Activated naive CD8-positive, alpha-beta T cell treated with anti-CD3 and anti-CD28 coated beads for 36 hours (primary cell): ENCODE results near the gene MAPK6. TPM values are rescaled to one million over a fixed set of nuclear protein-coding genes. Genes with fewer than 3 reads are reported as not detected.

Source experiments
- DNase-seq: peaks from one replicate; pipeline ENCODE4 v3.0.0; 2021
- H3K27ac Mint-ChIP-seq: one replicate; pipeline ENCODE4 v1.8.0; 2022; ENCODE audit warnings: mild to moderate bottlenecking, moderate library complexity, mixed read lengths
- H3K27me3 Mint-ChIP-seq: one replicate; pipeline ENCODE4 v1.8.0; 2022; ENCODE audit warnings: mild to moderate bottlenecking, mixed read lengths
- H3K36me3 Mint-ChIP-seq: one replicate; pipeline ENCODE4 v1.8.0; 2021; ENCODE audit warnings: mild to moderate bottlenecking, mixed read lengths
- H3K4me1 Mint-ChIP-seq: one replicate; pipeline ENCODE4 v1.8.0; 2021; ENCODE audit warnings: mixed read lengths
- H3K4me3 Mint-ChIP-seq: one replicate; pipeline ENCODE4 v1.8.0; 2022; ENCODE audit warnings: mild to moderate bottlenecking, moderate library complexity, mixed read lengths
- H3K9me3 Mint-ChIP-seq: one replicate; pipeline ENCODE4 v1.8.0; 2022; ENCODE audit warnings: mixed read lengths
- total RNA-seq, 2 experiments: library from RNA; stranded (reverse); gene quantifications; one replicate each; pipeline ENCODE4 v1.2.3, GENCODE V29; 2021

MAPK6 gene
- total RNA-seq, 2 experiments from 2014 or later = 52.6 to 53.5 TPM

- H3K4me1 Mint-ChIP-seq = peaks cover 33% of the 10 kb centered on the region
- peaks cover 4% of the 10 kb centered on the region for H3K9me3 Mint-ChIP-seq
- DNase-seq = peak; percentile 18
- H3K4me3 Mint-ChIP-seq = no peak overlapping the region
- no peaks in the 10 kb centered on the region for H3K36me3 Mint-ChIP-seq
- H3K27ac Mint-ChIP-seq = peak overlapping the region; percentile 67
- no peaks in the 10 kb centered on the region for H3K27me3 Mint-ChIP-seq
These were observed 13.0 kb upstream of the MAPK6 start for GRCh38 chr15:52005748-52006701.

- no peak for DNase-seq
- peaks cover 4% of the 10 kb centered on the region for H3K9me3 Mint-ChIP-seq
- peak overlapping the region; percentile 29 for H3K27ac Mint-ChIP-seq
- no peaks in the 10 kb centered on the region for H3K27me3 Mint-ChIP-seq
- H3K4me1 Mint-ChIP-seq = peaks cover 36% of the 10 kb centered on the region
- no peak overlapping the region for H3K4me3 Mint-ChIP-seq
- H3K36me3 Mint-ChIP-seq = no peaks in the 10 kb centered on the region
These were observed 12.2 kb upstream of the MAPK6 start for GRCh38 chr15:52006702-52007340.

- Mint-ChIP-seq H3K4me1 (peaks cover 40% of the 10 kb centered on the region), H3K4me3 (no peak overlapping the region), H3K36me3 (no peaks in the 10 kb centered on the region), H3K27me3 (no peaks in the 10 kb centered on the region), H3K9me3 (peaks cover under 1% of the 10 kb centered on the region), H3K27ac (peak overlapping the region; percentile 62)
- DNase-seq = no peak
These were observed 10.7 kb upstream of the MAPK6 start for GRCh38 chr15:52008359-52008697.

GRCh38 chr15:52008698-52009434 is 10.2 kb upstream of the MAPK6 start:
- Mint-ChIP-seq H3K4me3 (no peak overlapping the region), H3K27ac (peak overlapping the region; percentile 62), H3K27me3 (no peaks in the 10 kb centered on the region), H3K4me1 (peaks cover 45% of the 10 kb centered on the region), H3K36me3 (no peaks in the 10 kb centered on the region), H3K9me3 (no peaks in the 10 kb centered on the region)
- DNase-seq = no peak

- Mint-ChIP-seq H3K27ac (no peak overlapping the region), H3K9me3 (no peaks in the 10 kb centered on the region), H3K27me3 (no peaks in the 10 kb centered on the region), H3K4me3 (no peak overlapping the region), H3K4me1 (peaks cover 41% of the 10 kb centered on the region), H3K36me3 (no peaks in the 10 kb centered on the region)
- DNase-seq = peak; percentile 31
These were observed 8.1 kb upstream of the MAPK6 start for GRCh38 chr15:52010633-52011595.

GRCh38 chr15:52011711-52012144 is 7.3 kb upstream of the MAPK6 start:
- no peak for DNase-seq
- no peaks in the 10 kb centered on the region for H3K36me3 Mint-ChIP-seq
- no peaks in the 10 kb centered on the region for H3K9me3 Mint-ChIP-seq
- H3K4me1 Mint-ChIP-seq = peaks cover 34% of the 10 kb centered on the region
- H3K4me3 Mint-ChIP-seq = no peak overlapping the region
- no peaks in the 10 kb centered on the region for H3K27me3 Mint-ChIP-seq
- no peak overlapping the region for H3K27ac Mint-ChIP-seq

- no peak overlapping the region for H3K27ac Mint-ChIP-seq
- DNase-seq = no peak
- peaks cover 30% of the 10 kb centered on the region for H3K4me1 Mint-ChIP-seq
- H3K9me3 Mint-ChIP-seq = no peaks in the 10 kb centered on the region
- no peaks in the 10 kb centered on the region for H3K36me3 Mint-ChIP-seq
- H3K4me3 Mint-ChIP-seq = no peak overlapping the region
- H3K27me3 Mint-ChIP-seq = no peaks in the 10 kb centered on the region
These were observed 6.8 kb upstream of the MAPK6 start for GRCh38 chr15:52012210-52012609.

- H3K4me1 Mint-ChIP-seq = peaks cover 30% of the 10 kb centered on the region
- H3K36me3 Mint-ChIP-seq = no peaks in the 10 kb centered on the region
- DNase-seq = no peak
- no peaks in the 10 kb centered on the region for H3K9me3 Mint-ChIP-seq
- no peaks in the 10 kb centered on the region for H3K27me3 Mint-ChIP-seq
- no peak overlapping the region for H3K4me3 Mint-ChIP-seq
- peak overlapping the region; percentile 93 for H3K27ac Mint-ChIP-seq
These were observed 5.7 kb upstream of the MAPK6 start for GRCh38 chr15:52013151-52013791.

- Mint-ChIP-seq H3K27me3 (peaks cover 4% of the 10 kb centered on the region), H3K36me3 (peaks cover 2% of the 10 kb centered on the region), H3K27ac (no peak overlapping the region), H3K4me3 (no peak overlapping the region), H3K4me1 (peaks cover 25% of the 10 kb centered on the region), H3K9me3 (no peaks in the 10 kb centered on the region)
- no peak for DNase-seq
These were observed 4.4 kb upstream of the MAPK6 start for GRCh38 chr15:52014616-52015015.

- Mint-ChIP-seq H3K36me3 (peaks cover 8% of the 10 kb centered on the region), H3K27ac (no peak overlapping the region), H3K27me3 (peaks cover 4% of the 10 kb centered on the region), H3K9me3 (no peaks in the 10 kb centered on the region), H3K4me3 (no peak overlapping the region), H3K4me1 (peaks cover 34% of the 10 kb centered on the region)
- no peak for DNase-seq
These were observed 2.7 kb upstream of the MAPK6 start for GRCh38 chr15:52016316-52016715.

- DNase-seq = no peak
- Mint-ChIP-seq H3K9me3 (no peaks in the 10 kb centered on the region), H3K27ac (peak overlapping the region; percentile 99), H3K36me3 (peaks cover 8% of the 10 kb centered on the region), H3K4me1 (peaks cover 41% of the 10 kb centered on the region), H3K4me3 (peak overlapping the region; percentile 94), H3K27me3 (peaks cover 4% of the 10 kb centered on the region)
These were observed 775 bp upstream of the MAPK6 start for GRCh38 chr15:52018244-52018643.

GRCh38 chr15:52019394-52020220 is 588 bp downstream of the MAPK6 start:
- H3K36me3 Mint-ChIP-seq = peaks cover 9% of the 10 kb centered on the region
- H3K4me3 Mint-ChIP-seq = peak overlapping the region; percentile 94
- DNase-seq = peak; percentile 73
- H3K27ac Mint-ChIP-seq = peak overlapping the region; percentile 99
- H3K9me3 Mint-ChIP-seq = no peaks in the 10 kb centered on the region
- H3K4me1 Mint-ChIP-seq = peaks cover 33% of the 10 kb centered on the region
- H3K27me3 Mint-ChIP-seq = peaks cover 4% of the 10 kb centered on the region
